GM18498 (cell line): Measurements from ENCODE around the gene NFIX.

Experiments
- ATAC-seq: cut with Tn5 transposase; IDR thresholded peaks from one replicate; pipeline ENCODE4 v1.9.1; 2021; ENCODE audit warnings: mild to moderate bottlenecking, moderate library complexity; ENCODE audit not compliant: unreplicated experiment

The NFIX gene

DNA sequence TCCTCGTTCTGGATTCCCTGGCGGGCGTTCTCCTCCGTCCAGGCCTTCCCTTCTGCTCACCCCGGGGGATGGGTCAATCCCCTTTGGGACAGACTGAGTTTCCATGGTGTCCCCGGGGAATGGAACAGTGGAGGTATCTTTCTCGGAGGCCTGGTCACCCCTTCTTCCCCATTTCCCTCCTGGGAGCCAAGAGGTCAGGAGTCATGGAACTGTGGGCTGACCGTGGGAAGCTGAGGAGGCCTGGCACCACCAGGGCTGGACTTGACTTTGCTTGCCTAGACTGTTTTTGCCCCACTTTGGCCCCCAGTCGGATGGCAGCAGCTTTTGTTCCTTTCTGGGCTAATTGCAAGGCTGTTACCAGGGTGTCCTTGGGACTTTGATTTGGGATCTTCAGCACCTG, 124.8 kb downstream of the NFIX start:
- ATAC-seq: no peak

DNA sequence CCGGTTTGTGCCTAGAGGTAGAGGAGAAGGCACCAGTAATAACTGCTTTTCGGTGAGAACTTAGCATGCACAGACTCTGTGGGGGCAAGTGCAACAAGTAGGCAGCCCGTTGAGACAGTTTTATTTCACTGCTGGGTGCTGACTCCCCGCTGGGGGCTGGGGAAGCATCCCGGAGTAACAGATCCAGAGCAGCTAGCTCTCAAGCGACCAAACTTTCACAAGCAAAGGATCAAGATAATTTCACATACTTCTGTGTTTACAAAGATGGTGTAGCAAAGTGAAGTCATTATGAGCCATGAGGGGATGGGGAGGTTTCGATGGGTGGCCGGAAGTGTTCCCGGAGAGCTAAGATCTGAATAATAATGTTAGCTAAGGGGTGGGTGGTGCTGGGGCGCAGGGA, 125.5 kb downstream of the NFIX start:
- no peak for ATAC-seq

DNA sequence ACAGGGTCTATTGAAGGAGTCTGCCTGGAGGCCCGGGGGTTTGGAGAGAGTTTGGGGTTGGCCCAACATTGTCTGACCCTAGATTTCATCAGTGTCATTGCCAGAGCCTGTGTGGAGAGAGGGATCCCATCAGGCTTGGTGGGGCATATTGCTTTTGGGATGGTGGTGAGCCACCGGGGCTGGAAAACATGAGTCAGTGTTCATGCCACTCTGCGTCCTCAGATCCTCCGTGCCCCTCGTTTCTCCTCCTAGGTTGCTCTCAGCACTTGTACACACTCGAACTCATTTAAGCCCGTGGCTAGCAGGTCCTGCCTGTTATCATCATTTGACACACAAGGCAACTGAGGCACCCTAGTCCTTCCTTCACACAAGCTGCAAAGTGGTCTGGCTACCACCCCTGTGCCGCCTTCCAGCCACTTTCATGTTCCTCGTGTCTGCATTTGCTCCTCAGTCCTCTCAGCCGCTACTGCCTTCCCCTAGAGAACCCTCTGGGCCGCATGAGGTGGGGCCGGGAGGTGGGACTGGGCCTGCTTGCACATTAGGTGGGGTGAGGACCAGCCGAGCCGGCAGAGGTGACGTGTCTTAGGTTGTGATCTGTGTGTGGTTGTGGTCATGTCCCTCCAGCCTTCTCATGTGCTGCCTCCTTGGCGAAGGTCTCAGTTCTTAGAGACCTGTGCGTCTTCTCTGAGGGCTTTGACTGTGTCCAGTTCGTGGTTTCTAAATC, 126.4 kb downstream of the NFIX start:
- ATAC-seq: no peak

DNA sequence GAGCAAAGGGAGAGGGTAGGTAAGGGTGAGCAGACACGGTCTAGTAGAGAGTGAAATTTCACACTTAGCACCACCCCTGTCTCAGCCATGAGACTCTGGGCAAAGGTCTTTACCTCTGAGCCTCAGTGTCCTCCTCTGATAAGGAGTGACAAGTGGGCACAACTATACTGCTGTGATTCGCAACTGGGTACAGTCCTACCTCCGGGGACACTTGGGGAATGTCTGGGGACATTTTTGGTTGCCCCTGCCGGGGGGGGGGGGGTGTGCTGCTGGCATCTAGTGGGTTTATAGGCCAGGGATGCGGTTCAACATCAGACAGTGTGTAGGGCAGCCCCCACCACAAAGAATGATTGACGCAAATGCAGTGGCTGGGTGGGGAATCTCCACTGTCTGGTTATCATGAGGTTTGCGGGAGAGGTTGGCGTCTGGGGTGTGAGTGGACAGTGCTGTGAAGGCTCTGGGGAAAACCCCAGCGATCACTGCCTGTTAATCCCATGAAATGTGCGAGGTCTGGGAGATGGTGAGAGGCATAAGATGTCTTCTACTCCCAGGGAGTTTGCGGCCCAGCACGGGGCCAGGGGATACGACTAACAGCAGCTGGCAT, 127.1 kb downstream of the NFIX start:
- ATAC-seq: no peak

DNA sequence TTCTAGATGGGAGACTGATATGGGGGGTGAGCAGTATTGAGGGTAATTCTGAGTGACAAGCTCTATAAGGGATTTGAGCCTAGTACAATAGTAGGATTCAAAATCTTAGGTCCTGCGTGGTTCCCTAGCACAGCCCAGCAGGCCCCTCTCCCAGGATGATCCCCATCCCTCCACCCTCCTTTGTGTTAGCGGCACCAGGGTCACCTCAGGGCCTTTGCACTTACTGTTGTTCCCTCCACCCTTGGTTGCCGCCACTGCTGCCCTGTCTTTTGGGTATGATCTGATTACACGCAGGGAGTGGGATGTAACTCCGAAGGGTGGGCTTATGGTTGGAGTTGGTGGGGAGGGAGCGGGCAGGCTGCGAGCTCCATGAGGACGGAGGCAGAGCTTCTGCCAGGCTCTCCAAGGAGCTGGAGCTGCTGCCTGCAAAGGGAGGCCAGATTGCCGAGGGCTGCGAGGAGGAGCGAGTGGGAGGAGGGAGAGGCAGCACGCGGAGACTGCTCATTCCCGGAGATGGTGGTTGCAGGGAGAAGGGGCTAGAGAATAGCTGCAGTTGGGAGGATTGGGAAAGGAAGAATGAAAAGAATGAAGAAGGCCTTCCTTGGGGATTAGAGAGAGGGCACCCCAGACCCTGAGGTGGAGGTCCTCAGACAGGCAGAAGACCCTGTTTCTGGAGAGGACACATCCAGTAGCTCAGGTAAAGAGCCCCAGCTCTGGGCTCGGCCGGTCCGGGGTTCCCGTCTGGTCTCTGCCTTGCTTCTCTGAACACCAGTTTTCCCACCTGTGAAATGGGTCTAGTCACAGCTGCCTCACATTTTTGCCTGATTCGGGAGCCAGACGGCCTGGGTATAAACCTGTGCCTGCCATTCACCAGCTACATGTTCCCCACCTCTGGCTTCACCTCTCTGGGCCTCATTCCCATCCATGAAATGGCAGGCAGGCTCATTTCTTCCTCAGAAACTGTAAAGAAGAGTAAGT, 128.0 kb downstream of the NFIX start:
- no peak for ATAC-seq

DNA sequence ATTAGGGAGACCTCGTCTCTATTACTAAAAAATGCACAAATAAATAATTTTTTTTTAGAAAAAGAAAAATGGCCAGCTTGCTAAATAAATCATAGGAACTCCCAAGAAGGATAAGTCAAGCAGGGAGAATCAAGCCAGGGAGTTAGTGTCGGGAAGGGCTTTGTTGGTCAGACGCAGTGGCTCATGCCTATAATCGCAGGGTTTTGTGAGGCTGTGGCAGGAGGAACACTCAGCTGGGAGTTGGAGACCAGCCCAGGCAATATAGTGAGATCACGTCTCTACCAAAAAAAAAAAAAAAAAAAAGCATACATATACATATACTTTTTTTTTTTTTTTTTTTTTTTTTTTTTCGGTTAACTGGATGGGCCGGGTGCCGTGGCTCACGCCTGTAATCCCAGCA, 131.8 kb downstream of the NFIX start:
- ATAC-seq: no peak

DNA sequence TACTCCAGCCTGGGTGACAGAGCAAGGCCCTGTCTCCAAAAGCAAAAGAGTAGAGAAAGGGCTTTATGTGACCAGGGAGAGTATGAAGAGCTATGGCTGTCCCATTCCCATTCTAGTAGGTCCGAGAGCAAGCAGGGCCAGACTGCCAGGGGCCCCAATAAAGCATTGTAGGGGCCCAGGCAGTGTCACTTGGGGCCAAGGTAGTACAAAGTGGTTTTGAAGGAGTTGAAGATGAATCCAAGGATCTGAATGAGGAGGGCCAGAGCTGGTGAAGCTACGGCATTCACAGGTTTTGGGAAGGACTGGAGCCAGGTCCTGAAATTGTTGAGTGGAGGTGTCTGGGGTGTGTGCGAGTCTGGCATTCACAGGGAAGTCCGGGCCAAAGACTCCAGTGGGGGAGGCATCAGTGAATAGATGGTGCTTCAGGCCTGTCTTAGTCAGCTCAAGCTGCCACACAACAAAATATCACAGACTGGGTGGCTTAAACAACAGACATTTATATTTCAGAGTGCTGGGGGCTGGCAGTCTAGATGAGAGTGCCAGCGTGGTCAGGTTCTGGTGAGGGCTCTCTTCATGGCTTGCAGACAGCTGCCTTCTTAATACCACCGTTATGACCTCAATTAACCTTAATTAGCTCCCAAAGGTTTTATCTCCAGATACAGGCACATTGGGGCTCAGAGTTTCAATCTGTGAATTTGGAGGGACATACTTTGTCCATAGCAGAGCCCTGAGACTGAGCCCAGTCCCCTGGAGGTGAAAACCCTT, 132.7 kb downstream of the NFIX start:
- ATAC-seq: no peak

DNA sequence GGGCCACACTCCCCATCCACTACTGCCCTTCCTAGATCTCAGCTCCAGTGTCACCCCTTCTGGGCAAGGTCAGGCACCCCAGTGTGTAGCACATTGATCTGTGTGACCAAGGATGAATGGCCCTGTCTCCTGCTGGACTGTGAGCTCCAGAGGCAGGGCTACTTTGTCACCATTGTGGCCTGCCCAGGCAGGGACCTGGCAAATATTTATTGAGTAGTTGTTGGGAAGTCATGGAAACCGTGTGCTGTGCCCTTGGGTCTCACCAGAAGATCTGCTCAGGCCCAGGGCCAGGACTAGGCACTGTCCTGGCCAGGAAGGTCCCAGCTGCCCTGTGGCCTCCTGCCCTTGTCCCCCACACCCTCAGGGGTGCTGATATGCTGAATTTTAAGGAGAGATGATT, 133.3 kb downstream of the NFIX start:
- no peak for ATAC-seq

DNA sequence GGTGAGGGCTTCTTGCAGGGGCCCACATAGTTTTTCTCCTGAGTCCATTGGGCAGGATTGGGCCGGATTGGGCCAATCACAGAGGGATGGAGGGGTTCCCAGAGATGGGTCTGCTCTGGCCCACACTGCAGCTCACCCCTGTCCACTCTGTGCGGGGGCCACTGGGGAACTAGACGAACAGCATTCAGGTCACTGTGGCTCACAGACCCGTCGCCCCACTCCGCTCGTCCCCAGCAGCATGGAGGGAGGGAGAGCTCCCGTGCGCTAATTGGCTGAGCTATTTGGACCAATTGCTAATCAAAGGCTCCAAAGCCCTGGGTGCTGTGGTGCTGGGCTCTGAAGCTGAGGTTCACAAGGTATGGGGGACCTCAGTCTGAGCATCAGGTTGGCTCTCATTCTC, 134.1 kb downstream of the NFIX start:
- no peak for ATAC-seq

DNA sequence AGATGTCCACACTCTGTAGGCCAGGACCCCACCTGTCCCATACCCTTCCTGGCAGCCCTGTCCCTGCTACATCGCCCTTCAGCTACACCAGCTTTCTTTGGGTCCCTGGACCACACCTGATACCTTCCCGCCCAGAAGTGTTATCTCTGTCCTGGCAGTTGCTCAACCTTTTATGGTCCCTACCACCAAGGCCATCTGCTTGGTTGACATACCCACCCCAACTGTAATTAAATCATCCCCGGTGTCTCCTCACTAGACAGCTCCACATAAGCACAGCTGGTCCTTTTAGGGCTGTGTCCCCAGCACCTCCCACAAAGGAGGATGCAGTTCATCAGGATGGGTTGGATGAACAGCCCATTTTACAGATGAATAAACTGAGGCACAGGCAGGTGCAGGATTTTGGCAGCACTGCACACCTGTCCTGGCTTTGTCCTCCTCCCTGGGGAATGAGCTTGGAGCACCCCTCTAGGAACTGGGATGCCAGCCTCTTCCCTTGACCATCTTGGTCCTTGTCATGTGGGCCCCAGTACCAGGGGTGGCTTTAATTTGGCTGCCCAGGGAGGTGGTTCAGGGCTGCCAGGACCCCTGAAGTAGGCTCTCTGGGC, 135.7 kb downstream of the NFIX start:
- no peak for ATAC-seq

DNA sequence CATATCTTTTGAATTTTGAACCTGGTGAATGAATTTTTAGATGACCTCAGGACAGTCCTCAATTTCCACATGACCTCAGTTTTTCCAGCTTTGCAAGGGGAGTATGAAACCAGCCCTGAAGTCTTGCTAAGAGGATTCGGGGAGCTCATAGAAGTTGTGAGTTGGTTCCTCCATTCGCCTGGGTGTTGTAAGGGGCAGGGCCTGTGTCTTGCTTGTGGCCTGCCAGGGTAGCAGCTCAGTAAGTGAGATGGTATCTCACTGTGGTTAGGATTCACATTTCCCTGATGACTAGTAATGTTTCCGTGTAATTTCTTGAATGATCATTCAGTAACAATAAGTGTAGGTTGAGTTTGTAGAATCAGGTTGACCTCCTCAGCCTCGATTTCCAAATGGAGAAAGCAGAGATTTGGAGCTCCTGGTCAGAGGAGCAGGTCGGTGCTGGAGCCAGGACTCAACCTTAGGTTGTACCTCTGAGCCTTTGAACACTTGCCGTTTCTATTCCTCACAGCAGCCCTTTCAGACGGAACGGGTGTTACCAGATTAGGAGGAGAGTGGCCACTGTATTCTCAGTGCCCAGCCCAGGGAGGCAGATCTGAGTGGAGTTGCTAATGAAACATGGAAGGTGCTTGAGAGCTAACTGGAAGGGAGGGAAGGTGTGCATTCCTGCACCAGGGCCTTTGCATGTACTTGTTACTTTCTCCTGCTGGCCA, 137.4 kb downstream of the NFIX start:
- ATAC-seq: no peak

DNA sequence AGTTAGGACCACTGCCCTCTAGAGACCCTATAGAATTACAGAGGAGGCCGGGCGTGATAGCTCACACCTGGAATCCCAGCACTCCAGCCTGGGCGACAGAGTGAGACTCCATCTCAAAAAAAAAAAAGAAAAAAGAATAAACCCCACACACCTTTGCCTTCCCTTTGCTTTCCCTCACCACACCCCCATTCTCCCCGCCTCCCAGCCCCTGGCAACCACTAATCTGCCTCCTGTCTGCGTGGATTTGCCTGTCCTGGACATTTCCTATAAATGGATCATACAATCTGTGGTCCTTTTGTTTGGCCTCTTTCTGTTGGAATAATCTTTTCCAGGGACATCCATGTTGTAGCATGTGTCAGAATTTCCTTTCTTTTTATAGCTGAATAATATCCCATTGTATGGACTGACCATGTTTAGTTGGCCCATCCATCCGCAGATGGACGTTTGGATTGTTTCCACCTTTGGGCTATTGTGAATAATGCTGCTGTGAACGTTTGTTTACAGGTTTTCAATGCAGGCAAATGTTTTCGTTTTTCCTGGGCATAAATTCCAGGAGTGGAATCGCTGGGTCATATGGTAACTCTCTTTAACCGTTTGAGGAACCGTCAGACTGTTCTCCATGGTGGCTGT, 138.1 kb downstream of the NFIX start:
- no peak for ATAC-seq

DNA sequence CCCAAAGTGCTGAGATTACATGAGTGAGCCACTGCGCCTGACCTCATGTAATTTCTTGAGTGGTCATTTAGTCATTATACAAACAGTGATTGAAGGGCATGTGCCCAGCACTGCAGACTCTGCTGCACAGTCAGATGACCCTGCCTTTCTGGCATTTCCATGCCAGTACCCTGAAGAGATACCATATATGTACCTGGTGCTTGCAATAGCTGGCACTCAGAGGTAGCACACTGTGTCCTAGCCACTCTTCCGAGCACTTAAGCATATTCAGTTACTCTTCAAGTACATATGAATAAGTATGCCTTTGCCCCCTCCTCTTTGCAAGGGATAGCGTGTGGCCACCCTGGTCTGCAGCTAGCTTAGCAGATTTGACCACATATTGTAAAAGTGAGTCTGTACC, 139.4 kb downstream of the NFIX start:
- no peak for ATAC-seq

DNA sequence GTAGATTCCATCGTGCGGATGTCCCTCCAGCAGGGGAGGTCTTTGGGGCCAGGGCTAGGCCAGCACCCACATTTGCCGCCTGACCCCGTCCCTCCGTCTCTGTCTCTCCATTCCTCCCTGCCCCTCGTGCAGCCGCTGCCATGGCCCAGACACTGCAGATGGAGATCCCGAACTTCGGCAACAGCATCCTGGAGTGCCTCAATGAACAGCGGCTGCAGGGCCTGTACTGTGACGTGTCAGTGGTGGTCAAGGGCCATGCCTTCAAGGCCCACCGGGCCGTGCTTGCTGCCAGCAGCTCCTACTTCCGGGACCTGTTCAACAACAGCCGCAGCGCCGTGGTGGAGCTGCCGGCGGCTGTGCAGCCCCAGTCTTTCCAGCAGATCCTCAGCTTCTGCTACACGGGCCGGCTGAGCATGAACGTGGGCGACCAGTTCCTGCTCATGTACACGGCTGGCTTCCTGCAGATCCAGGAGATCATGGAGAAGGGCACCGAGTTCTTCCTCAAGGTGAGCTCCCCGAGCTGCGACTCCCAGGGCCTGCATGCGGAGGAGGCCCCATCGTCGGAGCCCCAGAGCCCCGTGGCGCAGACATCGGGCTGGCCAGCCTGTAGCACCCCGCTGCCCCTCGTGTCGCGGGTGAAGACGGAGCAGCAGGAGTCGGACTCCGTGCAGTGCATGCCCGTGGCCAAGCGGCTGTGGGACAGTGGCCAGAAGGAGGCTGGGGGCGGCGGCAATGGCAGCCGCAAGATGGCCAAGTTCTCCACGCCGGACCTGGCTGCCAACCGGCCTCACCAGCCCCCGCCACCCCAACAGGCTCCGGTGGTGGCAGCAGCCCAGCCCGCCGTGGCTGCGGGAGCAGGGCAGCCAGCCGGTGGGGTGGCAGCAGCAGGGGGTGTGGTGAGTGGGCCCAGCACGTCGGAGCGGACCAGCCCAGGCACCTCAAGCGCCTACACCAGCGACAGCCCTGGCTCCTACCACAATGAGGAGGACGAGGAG, 140.1 kb downstream of the NFIX start:
- no peak for ATAC-seq

DNA sequence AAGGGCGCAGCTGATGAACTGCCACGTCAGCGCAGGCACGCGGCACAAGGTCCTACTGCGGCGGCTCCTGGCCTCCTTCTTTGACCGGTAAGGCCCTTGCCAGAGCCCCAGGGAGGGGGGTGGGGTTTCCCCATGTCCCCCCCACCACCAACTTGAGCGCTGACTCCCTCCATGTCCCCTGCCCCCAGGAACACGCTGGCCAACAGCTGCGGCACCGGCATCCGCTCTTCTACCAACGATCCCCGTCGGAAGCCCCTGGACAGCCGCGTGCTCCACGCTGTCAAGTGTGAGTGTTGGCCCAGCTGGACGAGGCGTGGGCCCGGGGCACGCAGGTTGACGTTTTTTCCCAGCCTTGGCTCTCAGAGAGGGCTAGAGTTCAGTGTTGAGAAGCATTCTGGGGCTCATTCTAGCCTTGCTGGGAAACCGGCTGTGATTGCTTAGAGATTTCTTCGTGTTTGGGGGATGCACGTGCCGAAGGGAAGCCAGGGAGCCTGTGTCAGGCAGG, 142.1 kb downstream of the NFIX start:
- no peak for ATAC-seq

DNA sequence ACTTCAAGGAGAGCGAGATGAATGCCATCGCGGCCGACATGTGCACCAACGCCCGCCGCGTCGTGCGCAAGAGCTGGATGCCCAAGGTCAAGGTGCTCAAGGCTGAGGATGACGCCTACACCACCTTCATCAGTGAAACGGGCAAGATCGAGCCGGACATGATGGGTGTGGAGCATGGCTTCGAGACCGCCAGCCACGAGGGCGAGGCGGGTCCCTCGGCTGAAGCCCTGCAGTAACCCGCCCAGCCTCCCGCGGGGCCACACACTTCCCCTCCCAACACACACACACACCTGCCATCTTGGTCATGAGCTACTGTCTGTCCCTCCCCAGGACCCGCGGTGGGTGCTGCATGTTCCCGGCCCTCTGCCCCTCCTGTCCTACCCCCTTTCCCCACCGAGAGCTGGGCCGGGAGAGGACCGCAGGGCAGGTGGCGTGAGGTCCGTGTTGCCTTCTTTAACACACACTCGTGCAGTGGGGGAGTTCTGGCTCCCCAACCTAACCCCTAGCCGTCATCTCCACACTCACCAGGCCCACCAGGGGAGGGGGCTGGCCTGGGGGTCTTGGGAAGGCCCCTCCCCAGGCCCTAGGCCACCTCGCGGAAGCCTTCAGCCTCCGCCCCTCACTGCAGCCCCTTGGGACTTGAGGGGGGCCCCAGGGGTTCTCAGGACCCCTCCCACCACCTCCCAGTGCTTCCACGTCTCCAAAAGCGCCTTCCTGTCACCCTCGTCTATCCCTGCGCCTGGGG, 143.1 kb downstream of the NFIX start:
- no peak for ATAC-seq

DNA sequence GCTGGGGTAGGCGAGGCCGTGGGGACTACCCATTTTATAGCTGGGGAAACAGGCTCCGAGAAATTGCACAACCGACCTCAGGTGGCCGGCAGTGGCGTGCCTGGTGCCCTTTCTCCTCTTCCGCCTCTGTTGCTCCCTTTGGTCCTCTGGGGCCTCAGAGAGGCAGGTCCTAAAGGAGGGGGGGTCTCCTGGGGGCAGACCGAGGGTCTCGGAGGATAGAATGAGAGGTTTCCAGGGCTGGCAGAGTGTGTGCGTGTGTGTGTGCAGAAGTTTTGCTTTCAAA, 143.6 kb downstream of the NFIX start:
- ATAC-seq: no peak
